IMR-90 (cell line): ENCODE measurements around the gene UCHL5. TPM values are rescaled to one million over a fixed set of nuclear protein-coding genes. Genes with fewer than 3 reads are reported as not detected.

Experiments used
- ATAC-seq: fragments of 200-7000 bp; cut with Tn5 transposase; 2 replicates; pipeline ENCODE4 v1.9.1; 2020; ENCODE audit warnings: low read depth, mild to moderate bottlenecking, moderate library complexity
- BruUV-seq: library from RNA; stranded (reverse); fragments of 400-500 nt; replicated peaks from 2 replicates; lab custom pipeline; 2021; lab: Mats Ljungman, UMichigan
- CTCF ChIA-PET: fragments of 300-600 bp; formaldehyde crosslinking; extraction: SDS; loops from one replicate; lab custom pipeline; 2021; ENCODE audit warnings: antibody characterized with exemption; lab: Yijun Ruan, JAX
- POLR2A ChIA-PET: fragments of 300-600 bp; sonication (Branson Sonifier 250); formaldehyde crosslinking; loops from one replicate; lab custom pipeline; 2022; ENCODE audit warnings: antibody characterized with exemption; ENCODE audit not compliant: unreplicated experiment; lab: Charles Lee
- DNase-seq: peaks from one replicate; pipeline ENCODE4 v3.0.0; 2013
- H2AFZ ChIP-seq: replicated peaks from 2 replicates; pipeline ENCODE3; 2013; ENCODE audit warnings: low read length, mild to moderate bottlenecking; ENCODE audit not compliant: poor library complexity
- H2AK5ac ChIP-seq: 2 replicates; pipeline ENCODE4 v1.6.1; 2013; ENCODE audit warnings: low read depth, low read length, inconsistent platforms
- H2AK9ac ChIP-seq: replicated peaks from 2 replicates; pipeline ENCODE3; 2013; ENCODE audit warnings: mild to moderate bottlenecking, low read depth, low read length, moderate library complexity; ENCODE audit not compliant: poor library complexity
- H2BK120ac ChIP-seq: 2 replicates; pipeline ENCODE4 v1.6.1; 2013; ENCODE audit warnings: low read depth, low read length, inconsistent platforms
- H2BK15ac ChIP-seq: 3 replicates; pipeline ENCODE4 v1.6.1; 2013; ENCODE audit warnings: low read depth, low read length, inconsistent platforms
- H2BK20ac ChIP-seq: 2 replicates; pipeline ENCODE4 v1.6.1; 2013; ENCODE audit warnings: low read depth, mild to moderate bottlenecking, inconsistent platforms, low read length, moderate library complexity
- H2BK5ac ChIP-seq: 2 replicates; pipeline ENCODE4 v1.6.1; 2013; ENCODE audit warnings: mild to moderate bottlenecking, low read depth, low read length, inconsistent platforms; ENCODE audit not compliant: poor library complexity, severe bottlenecking
- H3K14ac ChIP-seq: replicated peaks from 2 replicates; pipeline ENCODE4 v1.6.1; 2013; ENCODE audit warnings: low read depth, low read length, inconsistent platforms
- H3K18ac ChIP-seq: 2 replicates; pipeline ENCODE4 v1.6.1; 2013; ENCODE audit warnings: low read depth, low read length, control low read depth
- H3K23ac ChIP-seq: 2 replicates; pipeline ENCODE4 v1.6.1; 2013; ENCODE audit warnings: low read depth, low read length, inconsistent platforms
- H3K27ac ChIP-seq: 2 replicates; pipeline ENCODE4 v1.5.1; 2013; ENCODE audit warnings: mild to moderate bottlenecking, control low read depth, low read length; ENCODE audit not compliant: insufficient read depth
- H3K27me3 ChIP-seq: 2 replicates; pipeline ENCODE4 v1.6.1; 2013; ENCODE audit warnings: low read length; ENCODE audit not compliant: control insufficient read depth, insufficient read depth
- H3K36me3 ChIP-seq: 2 replicates; pipeline ENCODE4 v1.6.1; 2013; ENCODE audit warnings: low read length, mixed read lengths; ENCODE audit not compliant: control insufficient read depth, insufficient read depth
- H3K4ac ChIP-seq: 2 replicates; pipeline ENCODE4 v1.6.1; 2013; ENCODE audit warnings: low read depth, low read length, inconsistent platforms
- H3K4me1 ChIP-seq: 2 replicates; pipeline ENCODE4 v1.6.1; 2013; ENCODE audit warnings: low read length, mixed read lengths; ENCODE audit not compliant: control insufficient read depth, insufficient read depth
- H3K4me2 ChIP-seq: 2 replicates; pipeline ENCODE4 v1.6.1; 2013; ENCODE audit warnings: low read depth, mild to moderate bottlenecking, control low read depth, low read length, moderate library complexity
- H3K4me3 ChIP-seq: 2 replicates; pipeline ENCODE4 v1.5.1; 2013; ENCODE audit warnings: low read depth, mild to moderate bottlenecking, control low read depth, low read length, moderate library complexity; ENCODE audit not compliant: insufficient read depth
- H3K56ac ChIP-seq: 2 replicates; pipeline ENCODE4 v1.6.1; 2013; ENCODE audit warnings: low read length, inconsistent platforms; ENCODE audit not compliant: insufficient read depth; ENCODE audit errors: extremely low read depth
- H3K79me1 ChIP-seq, 2 experiments: 2 replicates each; pipeline ENCODE4 v1.6.1; 2013; ENCODE audit warnings: low read length in 2 of 2, inconsistent platforms in 1 of 2, low read depth in 1 of 2
- H3K9ac ChIP-seq: 2 replicates; pipeline ENCODE4 v1.6.1; 2013; ENCODE audit warnings: low read depth, low read length, control low read depth
- H3K9me1 ChIP-seq: 2 replicates; pipeline ENCODE4 v1.6.1; 2013; ENCODE audit warnings: low read length, inconsistent platforms; ENCODE audit not compliant: insufficient read depth
- H3K9me3 ChIP-seq: 2 replicates; pipeline ENCODE4 v1.6.1; 2013; ENCODE audit warnings: low read length; ENCODE audit not compliant: control insufficient read depth, insufficient read depth
- H4K20me1 ChIP-seq: 2 replicates; pipeline ENCODE4 v1.6.1; 2013; ENCODE audit warnings: low read length, inconsistent platforms; ENCODE audit not compliant: insufficient read depth
- H4K5ac ChIP-seq: 2 replicates; pipeline ENCODE4 v1.6.1; 2013; ENCODE audit warnings: mild to moderate bottlenecking, low read depth, low read length, control low read depth
- H4K8ac ChIP-seq, 2 experiments: 2 replicates each; pipeline ENCODE4 v1.6.1; 2013; ENCODE audit warnings: low read depth in 2 of 2, low read length in 2 of 2, control low read depth in 1 of 2, inconsistent platforms in 1 of 2
- H4K91ac ChIP-seq: 2 replicates; pipeline ENCODE4 v1.6.1; 2013; ENCODE audit warnings: low read depth, low read length, inconsistent platforms; ENCODE audit not compliant: insufficient read depth
- CEBPB ChIP-seq: IDR thresholded peaks from 2 replicates; pipeline ENCODE4 v1.6.1; 2012; ENCODE audit warnings: low read depth, low read length, improper control_type of control experiment
- CHD1 ChIP-seq: IDR thresholded peaks from 2 replicates; pipeline ENCODE4 v1.6.1; 2012; ENCODE audit warnings: low read depth, low read length, improper control_type of control experiment
- FOS ChIP-seq: fragments of 150-350 bp; IDR thresholded peaks from 2 replicates; pipeline ENCODE4 v1.6.1; 2016; ENCODE audit warnings: low read depth, low read length
- MAFK ChIP-seq: IDR thresholded peaks from 2 replicates; pipeline ENCODE4 v1.6.1; 2012; ENCODE audit warnings: low read depth, low read length, improper control_type of control experiment
- MAZ ChIP-seq: IDR thresholded peaks from 2 replicates; pipeline ENCODE4 v1.6.1; 2012; ENCODE audit warnings: low read depth, mild to moderate bottlenecking, low read length, improper control_type of control experiment, moderate library complexity, borderline replicate concordance
- NFE2L2 ChIP-seq: fragments of 150-350 bp; IDR thresholded peaks from 2 replicates; pipeline ENCODE4 v1.6.1; 2016; ENCODE audit warnings: low read depth, mild to moderate bottlenecking, low read length
- POLR2A ChIP-seq: IDR thresholded peaks from 2 replicates; pipeline ENCODE4 v1.6.1; 2012; ENCODE audit warnings: mild to moderate bottlenecking, low read depth, low read length
- RAD21 ChIP-seq: IDR thresholded peaks from 2 replicates; pipeline ENCODE4 v1.6.1; 2012; ENCODE audit warnings: low read length, improper control_type of control experiment
- RCOR1 ChIP-seq: IDR thresholded peaks from 2 replicates; pipeline ENCODE4 v1.6.1; 2012; ENCODE audit warnings: mild to moderate bottlenecking, low read length, improper control_type of control experiment; ENCODE audit not compliant: insufficient replicate concordance
- SMC3 ChIP-seq: fragments of 150-350 bp; IDR thresholded peaks from 2 replicates; pipeline ENCODE4 v1.6.1; 2016; ENCODE audit warnings: low read depth, mild to moderate bottlenecking, antibody characterized with exemption, low read length, moderate library complexity
- WGBS, 2 experiments: methylation state at CpG; one replicate each; pipeline versions ENCODE4 v1.1.5 to v1.1.7; 2013; ENCODE audit warnings: missing lambda C conversion rate in 2 of 2; ENCODE audit not compliant: insufficient read length in 1 of 2; ENCODE audit errors: extremely low coverage in 2 of 2; 5-methylcytosine and 5-hydroxymethylcytosine counted together
- dilution Hi-C: fragments of 300-500 bp; cut with HindIII; formaldehyde crosslinking; loops from one replicate; pipeline ENCODE4 v1.14.3; 2018; ENCODE audit warnings: low sequenced_read_pairs; ENCODE audit not compliant: unreplicated experiment
- in situ Hi-C: fragments of 300-500 bp; cut with MboI; formaldehyde crosslinking; loops from 3 replicates; pipeline ENCODE4 v1.14.3; 2019; ENCODE audit warnings: low sequenced_read_pairs, inconsistent platforms, mixed read lengths
- intact Hi-C: fragments of 100-400 bp; cut with micrococcal nuclease; formaldehyde crosslinking; loops from 2 replicates; pipeline ENCODE4 v1.10.0; 2022
- polyA plus RNA-seq, 3 experiments: library from polyadenylated mRNA; depleted of rRNA; stranded (reverse); fragments of >200 nt; gene quantifications; 2 replicates each; pipeline ENCODE4 v1.2.3, GENCODE V29; 2012; ENCODE audit warnings: low replicate concordance in 1 of 3
- total RNA-seq: library from RNA; depleted of rRNA; stranded (reverse); fragments of >200 nt; gene quantifications from 2 replicates; pipeline ENCODE4 v1.2.3, GENCODE V29; 2012
- TF ChIP-seq, protein P1 (sequence below): conservative IDR thresholded peaks from 2 replicates; pipeline ENCODE4 v1.5.1; 2012; ENCODE audit warnings: mild to moderate bottlenecking, low read depth, low read length, improper control_type of control experiment
- TF ChIP-seq, protein P2 (sequence below): fragments of 150-350 bp; IDR thresholded peaks from 2 replicates; pipeline ENCODE4 v1.6.1; 2017; ENCODE audit warnings: mild to moderate bottlenecking, antibody characterized with exemption, low read length, low read depth
- TF ChIP-seq, protein P3 (sequence below): fragments of 150-350 bp; IDR thresholded peaks from 2 replicates; pipeline ENCODE4 v1.6.1; 2016; ENCODE audit warnings: low read depth, mild to moderate bottlenecking, low read length, moderate library complexity, borderline replicate concordance

Gene UCHL5
- total and polyA plus RNA-seq, 2 of the 4 experiments (the other 2 are of a cell fraction) = 12.9 to 18.4 TPM

DNA sequence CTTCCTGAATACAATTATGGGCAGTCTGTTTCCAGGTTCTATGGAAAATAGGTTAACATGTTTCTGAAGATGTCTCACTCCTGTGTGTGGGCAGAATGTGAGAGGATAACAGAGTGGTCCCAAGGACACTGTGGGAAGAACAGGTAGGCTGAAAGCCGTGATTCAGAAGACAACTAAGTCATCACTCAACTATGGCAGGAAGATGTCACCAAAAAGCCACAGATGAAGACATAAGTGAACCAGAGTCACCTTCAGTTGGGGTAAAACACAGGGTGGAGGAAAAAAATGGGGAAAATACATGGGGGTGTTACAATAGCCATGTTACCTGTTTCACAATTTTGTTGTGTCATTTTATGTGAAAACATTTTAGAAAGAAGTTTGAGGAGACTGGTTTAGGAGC lies 75.1 kb downstream of the UCHL5 start:
- intact Hi-C loops = no loop called here
- POLR2A ChIA-PET = no interaction called here
- no peak for DNase-seq

More for the DNA sequence above, 75.1 kb downstream of the UCHL5 start:
- H3K14ac ChIP-seq = no peak overlapping the region
- H2AFZ ChIP-seq = no peak overlapping the region
- no peak overlapping the region for H4K5ac ChIP-seq
- H3K9me1 ChIP-seq = no peaks in the 10 kb centered on the region
- no peak overlapping the region for H2BK20ac ChIP-seq
- in situ Hi-C loops (no loop called here), dilution Hi-C loops (no loop called here)
- H3K27ac ChIP-seq = no peak overlapping the region
- no peak overlapping the region for H2AK9ac ChIP-seq
- H4K8ac ChIP-seq = no peak overlapping the region
- H3K9ac ChIP-seq = no peak overlapping the region
- H3K23ac ChIP-seq = no peak overlapping the region
- H2AK5ac ChIP-seq = no peak overlapping the region
- BruUV-seq = no TSS peak
- no peak overlapping the region for H3K18ac ChIP-seq
- WGBS, 2 experiments = no CpG with 5 or more reads among the region's 1 CpG
- no peaks in the 10 kb centered on the region for H3K27me3 ChIP-seq
- no peaks in the 10 kb centered on the region for H3K36me3 ChIP-seq
- no peaks in the 10 kb centered on the region for H4K20me1 ChIP-seq
- TF ChIP-seq RAD21 (no peak), MAZ (no peak), FOS (no peak), NFE2L2 (no peak), RCOR1 (no peak), CHD1 (no peak), POLR2A (no peak), SMC3 (no peak), MAFK (no peak), CEBPB (no peak)
- TF ChIP-seq, protein P1, sequence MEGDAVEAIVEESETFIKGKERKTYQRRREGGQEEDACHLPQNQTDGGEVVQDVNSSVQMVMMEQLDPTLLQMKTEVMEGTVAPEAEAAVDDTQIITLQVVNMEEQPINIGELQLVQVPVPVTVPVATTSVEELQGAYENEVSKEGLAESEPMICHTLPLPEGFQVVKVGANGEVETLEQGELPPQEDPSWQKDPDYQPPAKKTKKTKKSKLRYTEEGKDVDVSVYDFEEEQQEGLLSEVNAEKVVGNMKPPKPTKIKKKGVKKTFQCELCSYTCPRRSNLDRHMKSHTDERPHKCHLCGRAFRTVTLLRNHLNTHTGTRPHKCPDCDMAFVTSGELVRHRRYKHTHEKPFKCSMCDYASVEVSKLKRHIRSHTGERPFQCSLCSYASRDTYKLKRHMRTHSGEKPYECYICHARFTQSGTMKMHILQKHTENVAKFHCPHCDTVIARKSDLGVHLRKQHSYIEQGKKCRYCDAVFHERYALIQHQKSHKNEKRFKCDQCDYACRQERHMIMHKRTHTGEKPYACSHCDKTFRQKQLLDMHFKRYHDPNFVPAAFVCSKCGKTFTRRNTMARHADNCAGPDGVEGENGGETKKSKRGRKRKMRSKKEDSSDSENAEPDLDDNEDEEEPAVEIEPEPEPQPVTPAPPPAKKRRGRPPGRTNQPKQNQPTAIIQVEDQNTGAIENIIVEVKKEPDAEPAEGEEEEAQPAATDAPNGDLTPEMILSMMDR = no peak
- TF ChIP-seq, protein P2, sequence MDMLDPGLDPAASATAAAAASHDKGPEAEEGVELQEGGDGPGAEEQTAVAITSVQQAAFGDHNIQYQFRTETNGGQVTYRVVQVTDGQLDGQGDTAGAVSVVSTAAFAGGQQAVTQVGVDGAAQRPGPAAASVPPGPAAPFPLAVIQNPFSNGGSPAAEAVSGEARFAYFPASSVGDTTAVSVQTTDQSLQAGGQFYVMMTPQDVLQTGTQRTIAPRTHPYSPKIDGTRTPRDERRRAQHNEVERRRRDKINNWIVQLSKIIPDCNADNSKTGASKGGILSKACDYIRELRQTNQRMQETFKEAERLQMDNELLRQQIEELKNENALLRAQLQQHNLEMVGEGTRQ = no peak
- TF ChIP-seq, protein P3, sequence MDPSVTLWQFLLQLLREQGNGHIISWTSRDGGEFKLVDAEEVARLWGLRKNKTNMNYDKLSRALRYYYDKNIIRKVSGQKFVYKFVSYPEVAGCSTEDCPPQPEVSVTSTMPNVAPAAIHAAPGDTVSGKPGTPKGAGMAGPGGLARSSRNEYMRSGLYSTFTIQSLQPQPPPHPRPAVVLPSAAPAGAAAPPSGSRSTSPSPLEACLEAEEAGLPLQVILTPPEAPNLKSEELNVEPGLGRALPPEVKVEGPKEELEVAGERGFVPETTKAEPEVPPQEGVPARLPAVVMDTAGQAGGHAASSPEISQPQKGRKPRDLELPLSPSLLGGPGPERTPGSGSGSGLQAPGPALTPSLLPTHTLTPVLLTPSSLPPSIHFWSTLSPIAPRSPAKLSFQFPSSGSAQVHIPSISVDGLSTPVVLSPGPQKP = no peak
- no peak overlapping the region for H3K4me2 ChIP-seq
- H3K56ac ChIP-seq = no peak overlapping the region
- no peak overlapping the region for H3K4me3 ChIP-seq
- no peak overlapping the region for H2BK120ac ChIP-seq
- no peak for ATAC-seq
- H2BK15ac ChIP-seq = no peak overlapping the region
- H4K91ac ChIP-seq = no peak overlapping the region
- no peak overlapping the region for H2BK5ac ChIP-seq
- H3K4ac ChIP-seq = no peak overlapping the region
- H3K9me3 ChIP-seq = no peaks in the 10 kb centered on the region
- H3K79me1 ChIP-seq = no peaks in the 10 kb centered on the region
- H3K4me1 ChIP-seq = no peaks in the 10 kb centered on the region; the same call in 1 of the 2 replicates
- CTCF ChIA-PET = no interaction called here
